COLO668 (cell line): ENCODE measurements around the gene PTPRD.

ENCODE experiments used
- DNase-seq: peaks from one replicate; lab custom pipeline; 2025; ENCODE audit not compliant: unreplicated experiment; lab: John Stamatoyannopoulos, UW

The PTPRD gene

DNA sequence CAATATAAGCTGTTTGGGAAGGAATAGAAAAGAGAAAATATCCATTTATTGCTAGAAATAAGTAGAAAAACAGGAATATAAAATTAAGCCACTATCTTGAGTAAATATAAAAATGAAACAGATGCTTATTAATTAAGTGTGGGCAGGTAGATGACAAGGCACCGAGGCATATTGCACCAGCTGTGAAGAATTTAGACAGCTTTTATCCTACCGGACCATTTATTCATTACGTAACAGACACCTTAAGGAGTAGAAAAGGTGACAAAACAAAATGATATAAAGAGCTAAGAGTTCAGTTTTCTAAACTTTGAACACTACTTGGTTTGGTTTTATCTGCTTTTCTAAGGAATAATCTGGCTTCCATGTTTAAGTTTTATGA, 404.1 kb downstream of the PTPRD start:
- DNase-seq: no peak

DNA sequence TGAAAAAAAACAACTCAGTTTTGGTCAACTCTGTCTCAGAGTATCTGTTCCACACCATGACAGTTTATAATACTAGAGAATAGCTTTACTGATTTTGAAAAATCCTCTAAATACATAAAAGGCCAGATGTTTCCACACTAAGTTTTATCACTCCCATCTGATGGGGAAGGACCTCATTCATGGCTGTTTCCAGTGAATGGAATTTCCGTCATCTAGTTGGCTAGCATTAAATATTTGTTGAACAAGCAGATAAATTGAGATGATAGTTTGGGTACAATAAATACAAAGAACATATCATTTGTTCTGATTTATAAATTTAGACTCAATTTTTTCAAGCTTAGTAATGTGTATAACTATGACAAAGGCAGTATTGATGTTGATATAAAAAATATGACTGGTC, 408.5 kb downstream of the PTPRD start:
- DNase-seq: no peak

DNA sequence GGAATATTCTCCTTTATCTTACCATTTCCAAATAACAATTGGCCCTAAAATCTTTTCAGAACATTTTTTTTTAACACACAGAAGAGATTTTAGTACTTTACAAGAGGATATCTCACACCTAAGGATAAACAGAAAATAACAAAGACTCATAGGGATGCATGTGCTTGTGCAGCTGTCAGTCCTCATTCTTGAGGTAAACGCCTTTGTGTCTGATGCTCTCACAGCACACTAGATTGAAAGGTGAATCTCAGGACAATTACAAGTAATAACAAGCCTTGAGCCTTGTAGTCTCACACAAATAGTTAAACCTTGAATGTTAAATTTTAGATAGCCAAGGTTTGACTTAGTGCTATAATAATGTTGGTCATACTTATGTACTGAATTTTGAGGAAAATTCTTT, 439.2 kb downstream of the PTPRD start:
- no peak for DNase-seq

- DNase-seq: no peak
Observed at GRCh38 chr9:10172476-10172875, 440.3 kb downstream of the PTPRD start.

DNA sequence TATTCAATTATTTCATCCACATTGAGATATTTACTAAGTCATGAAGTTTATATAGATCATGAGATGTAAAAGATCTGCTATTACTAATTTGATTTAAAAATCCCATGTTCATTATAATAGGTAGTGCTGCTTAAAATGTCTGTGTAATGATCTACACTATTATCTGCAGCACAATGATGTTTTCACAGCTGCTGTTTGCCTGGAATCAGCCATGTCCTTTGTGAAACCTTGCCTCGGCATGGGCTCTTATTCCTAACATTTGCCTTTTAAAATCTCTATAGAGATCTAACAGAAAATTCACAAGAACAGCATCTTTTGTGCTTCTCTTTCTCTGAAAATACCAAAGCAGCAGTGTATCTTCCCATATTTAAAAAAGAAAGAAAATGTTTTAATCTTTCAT, 444.6 kb downstream of the PTPRD start:
- DNase-seq: peak; percentile 13

GRCh38 chr9:10148796-10149195, 464.0 kb downstream of the PTPRD start:
- no peak for DNase-seq

DNA sequence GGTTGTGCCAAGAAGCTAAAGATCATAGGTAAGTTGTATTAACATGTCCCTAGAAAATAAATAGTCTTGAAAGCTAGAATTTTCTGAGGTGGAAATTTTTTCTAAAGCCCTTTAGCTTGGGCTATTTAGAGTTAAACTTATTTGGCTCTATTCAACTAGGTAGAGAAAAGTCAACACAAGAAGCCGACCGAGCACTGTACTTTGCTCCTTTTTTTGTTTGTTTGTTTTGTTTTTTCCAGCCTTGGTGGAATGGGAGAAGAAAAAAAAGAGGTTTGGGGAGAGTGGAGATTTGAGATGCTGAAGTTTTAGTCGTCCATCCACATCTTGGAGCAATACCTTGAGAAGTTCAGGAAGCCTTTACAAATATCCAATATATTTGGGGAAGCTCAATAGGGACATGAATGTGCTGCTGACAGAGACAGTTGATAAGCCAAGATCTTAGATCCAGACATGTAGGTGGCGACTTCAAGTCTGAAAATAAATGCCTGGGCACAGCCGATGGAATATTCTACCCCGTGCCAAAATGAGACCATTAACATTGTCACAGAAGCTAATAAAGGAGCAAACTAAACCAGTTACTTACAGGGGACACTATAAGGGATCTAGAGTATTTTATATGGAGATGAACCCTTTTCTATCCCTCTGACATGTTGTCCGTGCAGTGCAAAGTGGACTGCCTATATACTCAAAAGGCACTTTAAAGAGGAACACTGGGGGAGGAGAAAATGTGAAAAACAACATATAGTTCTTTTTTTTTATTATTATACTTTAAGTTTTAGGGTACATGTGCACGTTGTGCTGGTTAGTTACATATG, 466.1 kb downstream of the PTPRD start:
- DNase-seq: no peak

GRCh38 chr9:10144355-10144754, 468.4 kb downstream of the PTPRD start:
- no peak for DNase-seq

DNA sequence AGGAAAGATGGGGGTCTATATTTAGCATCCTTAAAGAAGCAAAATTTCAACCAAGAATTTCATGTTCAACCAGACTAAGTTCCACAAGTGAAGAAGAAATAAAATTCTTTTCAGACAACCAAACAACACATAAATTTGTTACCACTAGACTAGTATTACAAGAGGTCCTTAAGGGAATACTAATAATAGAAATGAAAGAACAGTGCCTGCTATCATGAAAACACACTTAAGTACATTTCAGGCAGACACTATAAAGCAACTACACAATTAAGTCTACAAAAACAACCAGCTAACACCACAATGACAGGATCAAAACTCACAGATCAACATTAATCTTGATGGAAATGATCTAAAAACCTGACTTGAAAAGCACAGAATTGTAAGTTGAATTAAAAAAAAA, 477.2 kb downstream of the PTPRD start:
- DNase-seq: no peak

DNA sequence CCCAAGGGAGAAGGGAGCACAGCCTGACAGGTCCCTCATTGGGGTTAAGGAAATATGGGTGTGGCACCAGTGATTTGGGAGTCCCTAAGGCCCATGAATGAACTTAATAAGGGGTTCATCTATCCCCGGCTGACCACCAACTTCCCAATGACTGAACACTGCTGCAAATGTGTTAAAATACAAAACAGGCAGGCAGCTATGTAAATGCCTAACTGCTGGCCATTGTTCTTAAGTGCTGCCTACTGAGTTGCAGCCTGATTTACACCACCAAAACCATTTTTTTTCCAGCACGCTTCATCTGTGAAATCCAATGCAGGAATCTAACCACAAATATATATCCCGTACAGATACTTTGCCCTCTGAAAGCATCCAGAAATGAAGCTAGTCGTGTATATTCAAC, 478.5 kb downstream of the PTPRD start:
- no peak for DNase-seq

DNA sequence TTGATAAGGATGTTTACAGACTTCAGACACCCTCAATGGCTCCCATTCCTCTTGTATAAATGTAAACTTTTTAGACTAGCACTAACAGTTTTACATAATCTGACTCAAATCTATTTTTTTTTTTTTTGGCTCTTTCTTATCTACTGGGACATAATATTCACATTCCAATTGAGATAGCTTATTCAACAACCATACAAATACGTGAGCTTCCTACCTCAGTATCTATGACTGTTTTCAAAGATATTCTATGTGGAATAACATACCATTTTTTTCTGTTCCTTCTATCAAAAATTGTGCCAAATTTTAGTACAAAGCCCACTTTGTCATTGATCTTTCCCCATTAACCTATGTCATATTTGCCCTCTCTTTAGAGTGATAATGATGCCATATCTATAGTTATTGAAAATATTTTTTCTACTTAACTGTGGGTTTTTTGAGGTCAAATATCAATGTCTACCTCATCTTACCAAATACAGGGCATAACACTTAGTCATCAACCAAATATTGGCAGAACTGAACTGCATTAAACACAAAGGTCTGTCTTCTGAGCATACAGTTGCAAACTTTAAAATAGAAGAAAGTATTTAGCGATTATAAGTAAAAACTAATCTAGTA, 482.6 kb downstream of the PTPRD start:
- no peak for DNase-seq

GRCh38 chr9:10127867-10128266, 484.9 kb downstream of the PTPRD start:
- DNase-seq: no peak

DNA sequence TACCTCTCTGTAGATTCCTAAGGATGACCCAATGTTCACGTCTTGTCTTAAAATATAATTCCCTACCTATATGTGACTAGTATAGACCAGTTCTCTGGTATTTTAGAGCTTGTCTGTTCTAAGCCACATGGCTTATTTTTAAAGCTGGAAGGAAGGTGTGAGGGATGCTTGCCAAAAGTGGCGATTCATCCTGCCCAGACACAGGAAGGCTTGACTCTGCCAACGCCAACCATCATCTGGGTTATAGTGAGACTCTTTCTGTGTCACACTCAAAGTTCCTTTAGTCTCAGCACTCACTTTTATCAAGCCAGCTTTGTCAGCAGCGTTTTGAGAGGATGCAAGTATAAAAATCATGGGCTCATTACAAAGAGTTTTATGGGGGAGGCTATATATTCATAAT, 500.0 kb downstream of the PTPRD start:
- no peak for DNase-seq

DNA sequence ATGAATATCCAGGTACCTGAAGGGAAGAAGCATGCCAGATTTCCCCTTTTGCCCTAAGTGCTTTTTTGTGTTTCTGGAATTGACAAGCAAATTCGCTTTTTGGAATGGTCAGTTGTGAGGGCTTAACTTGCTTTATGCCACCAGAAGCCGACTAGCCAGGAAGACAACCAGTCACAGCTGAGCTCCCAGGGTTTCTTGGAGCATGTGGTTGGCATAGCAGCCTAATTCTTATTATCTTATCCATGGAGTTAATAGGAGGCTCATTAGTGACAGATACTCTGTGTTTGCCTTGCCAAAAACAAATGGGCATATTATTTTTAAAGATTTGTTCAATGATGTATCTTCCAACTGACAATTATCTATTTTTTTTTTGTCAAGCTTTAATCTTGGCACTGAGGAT, 500.7 kb downstream of the PTPRD start:
- no peak for DNase-seq

- DNase-seq: no peak
Observed at GRCh38 chr9:10108815-10109214, 504.0 kb downstream of the PTPRD start.

GRCh38 chr9:10104774-10105173, 508.0 kb downstream of the PTPRD start:
- DNase-seq: no peak

- DNase-seq: no peak
Observed at GRCh38 chr9:10095208-10095607, 517.6 kb downstream of the PTPRD start.

- no peak for DNase-seq
Observed at GRCh38 chr9:10094563-10094962, 518.2 kb downstream of the PTPRD start.

DNA sequence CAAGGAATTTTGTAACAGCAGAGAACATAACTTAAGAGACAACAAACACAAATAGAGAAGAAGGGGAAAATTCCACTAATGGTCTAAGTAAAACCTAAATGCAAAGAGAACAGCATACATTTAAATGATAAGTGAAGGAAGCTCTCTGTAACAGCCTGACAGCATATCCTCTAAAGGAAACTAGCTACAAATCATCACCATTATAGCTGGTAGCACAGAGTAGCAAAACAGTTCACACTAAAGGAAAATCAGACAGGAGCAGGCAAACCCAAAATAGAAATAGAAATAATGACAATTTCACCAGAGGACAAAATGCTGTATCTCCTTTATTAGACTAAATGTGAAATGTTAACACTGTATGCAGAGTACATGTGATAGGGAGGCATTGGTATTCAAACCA, 532.8 kb downstream of the PTPRD start:
- no peak for DNase-seq

- DNase-seq: no peak
Observed at GRCh38 chr9:10079284-10079964, 533.4 kb downstream of the PTPRD start.

GRCh38 chr9:10071579-10071978, 541.2 kb downstream of the PTPRD start:
- DNase-seq: no peak
